Lower leg skin (tissue), 3 donors: Measurements from ENCODE around the gene OAS1.

Source experiments
- CTCF ChIP-seq, 3 donors: fragments of 450-650 bp; IDR thresholded peaks; one replicate each; pipeline ENCODE4 v1.5.1; 2016; ENCODE audit warnings: antibody characterized with exemption in 3 of 3, mild to moderate bottlenecking in 3 of 3, moderate library complexity in 2 of 3
- POLR2A ChIP-seq, 2 donors: fragments of 450-650 bp; IDR thresholded peaks; one replicate each; pipeline ENCODE4 v1.6.1; 2016 to 2017; ENCODE audit warnings: antibody characterized with exemption in 2 of 2, mild to moderate bottlenecking in 1 of 2, moderate library complexity in 1 of 2

DNA sequence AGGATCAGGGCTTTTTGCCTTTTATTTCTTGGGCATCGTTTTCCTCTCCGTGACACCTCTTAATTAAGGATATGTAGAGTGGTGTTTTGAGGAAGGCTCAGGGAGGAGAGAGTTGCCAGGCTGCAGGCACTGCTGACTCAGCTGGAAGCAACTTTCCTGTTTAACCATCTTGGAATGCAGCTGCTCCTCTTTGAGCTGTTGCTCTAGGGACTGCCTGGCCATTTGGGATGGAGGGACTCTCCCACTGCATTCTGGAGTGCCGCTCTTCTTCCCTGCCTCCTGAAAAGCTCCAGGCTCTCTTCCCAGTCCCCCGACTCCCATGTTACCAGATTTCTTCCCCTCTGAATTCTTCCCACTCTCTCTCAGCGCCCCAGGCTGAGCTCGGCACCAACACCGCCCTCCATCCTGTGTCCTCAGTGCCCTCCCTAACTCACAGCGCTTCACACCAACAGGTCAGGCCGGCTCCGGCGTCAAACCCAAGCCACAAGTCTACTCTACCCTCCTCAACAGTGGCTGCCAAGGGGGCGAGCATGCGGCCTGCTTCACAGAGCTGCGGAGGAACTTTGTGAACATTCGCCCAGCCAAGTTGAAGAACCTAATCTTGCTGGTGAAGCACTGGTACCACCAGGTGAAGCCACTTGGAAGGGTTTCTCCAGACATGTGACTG lies 37.4 kb downstream of the OAS1 start:
- no peak for TF ChIP-seq CTCF (IDR thresholded peaks at IDR 0.05)
- TF ChIP-seq POLR2A (IDR thresholded peaks at IDR 0.05): no peak
